Measurements from ENCODE around the gene ARL16.

The ARL16 gene

GRCh38 chr17:81694810-81695209, 11.2 kb upstream of the ARL16 start:
- FAIRE-seq, result no peak

GRCh38 chr17:81693509-81694210, 10.1 kb upstream of the ARL16 start:
- FAIRE-seq, result no peak

GRCh38 chr17:81691608-81692007, 8.0 kb upstream of the ARL16 start:
- no peak for FAIRE-seq

- no peak for FAIRE-seq
These were observed 7.6 kb upstream of the ARL16 start for GRCh38 chr17:81691196-81691595.

- no peak for FAIRE-seq
These were observed 7.0 kb upstream of the ARL16 start for GRCh38 chr17:81690549-81690948.

- no peak for FAIRE-seq
These were observed 6.5 kb upstream of the ARL16 start for GRCh38 chr17:81690066-81690465.

GRCh38 chr17:81688616-81689015, 5.0 kb upstream of the ARL16 start:
- no peak for FAIRE-seq

- FAIRE-seq, result no peak
These were observed 4.4 kb upstream of the ARL16 start for GRCh38 chr17:81687770-81688541.

- FAIRE-seq, result no peak
These were observed 3.0 kb upstream of the ARL16 start for GRCh38 chr17:81686614-81687013.

GRCh38 chr17:81685108-81685507, 1.5 kb upstream of the ARL16 start:
- FAIRE-seq, result no peak

GRCh38 chr17:81684442-81684911, 880 bp upstream of the ARL16 start:
- FAIRE-seq, result no peak

GRCh38 chr17:81683208-81683583, 401 bp downstream of the ARL16 start:
- FAIRE-seq, result no peak

- FAIRE-seq, result no peak
These were observed 911 bp downstream of the ARL16 start for GRCh38 chr17:81682565-81683207.

GRCh38 chr17:81681672-81682071, 1.9 kb downstream of the ARL16 start:
- FAIRE-seq, result no peak

GRCh38 chr17:81680150-81680549, 3.4 kb downstream of the ARL16 start:
- FAIRE-seq, result no peak

GRCh38 chr17:81676906-81677305, 6.7 kb downstream of the ARL16 start:
- FAIRE-seq, result no peak

GRCh38 chr17:81675515-81676221, 7.9 kb downstream of the ARL16 start:
- FAIRE-seq, result peak; percentile 86

- FAIRE-seq, result no peak
These were observed 9.9 kb downstream of the ARL16 start for GRCh38 chr17:81673561-81674258.

GRCh38 chr17:81672954-81673353, 10.6 kb downstream of the ARL16 start:
- no peak for FAIRE-seq

GRCh38 chr17:81672504-81672903, 11.1 kb downstream of the ARL16 start:
- FAIRE-seq, result no peak

- FAIRE-seq, result no peak
These were observed 15.8 kb downstream of the ARL16 start for GRCh38 chr17:81667754-81668153.

GRCh38 chr17:81666342-81667191, 17.0 kb downstream of the ARL16 start, which contains the start of the genes CCDC137 and OXLD1:
Gene CCDC137, plus strand, starts transcription at chr17:81666737. Its CDS starts 30 bp downstream, at chr17:81666767.
Gene OXLD1, minus strand, starts transcription at chr17:81666605. Its CDS starts 28 bp downstream, at chr17:81666577.
- no peak for FAIRE-seq
